ENCODE results near the gene TMEM86B. TPM values are rescaled to one million over a fixed set of nuclear protein-coding genes. Genes with fewer than 3 reads are reported as not detected.

The TMEM86B gene
- total and polyA plus RNA-seq, 8 donors = 1.0 to 27.3 (median 1.6) TPM

DNA sequence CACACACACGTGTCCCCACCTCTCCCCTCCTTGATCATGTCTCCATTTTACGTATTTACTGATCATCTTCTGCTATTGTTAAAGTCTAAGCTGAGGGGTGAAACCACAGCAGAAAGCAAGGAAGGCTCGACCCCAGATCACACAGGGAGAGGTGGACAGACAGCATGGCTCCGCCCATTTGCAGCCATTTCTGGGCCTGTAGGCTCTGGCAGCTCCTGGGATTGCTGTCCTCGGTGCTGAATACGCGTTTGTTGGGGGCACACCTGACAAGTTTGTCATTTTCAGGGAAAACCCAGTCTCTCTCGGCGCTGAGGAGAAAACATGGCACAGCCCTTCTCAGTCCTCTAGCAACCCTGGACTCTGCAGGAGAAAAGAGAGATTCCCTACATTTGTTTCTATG lies 8.0 kb downstream of the TMEM86B start:
- H3K4me1 ChIP-seq = peaks cover 0 to 9% (median 0%) of the 10 kb centered on the region in 3 donors
- ATAC-seq (no peak), FAIRE-seq (no peak), DNase-seq (no peak)
- no peak overlapping the region for H3K4me3 ChIP-seq
- intact Hi-C loops (cut with DNase I) = no loop called here
- WGBS, 2 donors = 72 to 78% methylated on average over 9 of the region's 9 CpGs
- H3K27ac ChIP-seq = no peak overlapping the region
- H3K27me3 ChIP-seq = no peaks in the 10 kb centered on the region
- TF ChIP-seq, protein P1, sequence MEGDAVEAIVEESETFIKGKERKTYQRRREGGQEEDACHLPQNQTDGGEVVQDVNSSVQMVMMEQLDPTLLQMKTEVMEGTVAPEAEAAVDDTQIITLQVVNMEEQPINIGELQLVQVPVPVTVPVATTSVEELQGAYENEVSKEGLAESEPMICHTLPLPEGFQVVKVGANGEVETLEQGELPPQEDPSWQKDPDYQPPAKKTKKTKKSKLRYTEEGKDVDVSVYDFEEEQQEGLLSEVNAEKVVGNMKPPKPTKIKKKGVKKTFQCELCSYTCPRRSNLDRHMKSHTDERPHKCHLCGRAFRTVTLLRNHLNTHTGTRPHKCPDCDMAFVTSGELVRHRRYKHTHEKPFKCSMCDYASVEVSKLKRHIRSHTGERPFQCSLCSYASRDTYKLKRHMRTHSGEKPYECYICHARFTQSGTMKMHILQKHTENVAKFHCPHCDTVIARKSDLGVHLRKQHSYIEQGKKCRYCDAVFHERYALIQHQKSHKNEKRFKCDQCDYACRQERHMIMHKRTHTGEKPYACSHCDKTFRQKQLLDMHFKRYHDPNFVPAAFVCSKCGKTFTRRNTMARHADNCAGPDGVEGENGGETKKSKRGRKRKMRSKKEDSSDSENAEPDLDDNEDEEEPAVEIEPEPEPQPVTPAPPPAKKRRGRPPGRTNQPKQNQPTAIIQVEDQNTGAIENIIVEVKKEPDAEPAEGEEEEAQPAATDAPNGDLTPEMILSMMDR (IDR thresholded peaks at IDR 0.05) = no peak
- H3K9me3 ChIP-seq = no peaks in the 10 kb centered on the region
- no peaks in the 10 kb centered on the region for H3K36me3 ChIP-seq

- 2 to 4% methylated on average over 36 of the region's 36 CpGs for WGBS, 2 donors
- no peaks in the 10 kb centered on the region for H3K27me3 ChIP-seq
- no peaks in the 10 kb centered on the region for H3K9me3 ChIP-seq
- ATAC-seq (peak; percentile 94 to 97 (median 94)), FAIRE-seq (no peak), DNase-seq (peak; percentile 77 to 91 (median 86))
- H3K36me3 ChIP-seq = no peaks in the 10 kb centered on the region
- intact Hi-C loops (cut with DNase I) = no loop called here
- H3K27ac ChIP-seq = peak overlapping the region in 2 of 4 donors; percentile 47 to 80
- H3K4me1 ChIP-seq = peaks cover 0 to 9% (median 0%) of the 10 kb centered on the region in 3 donors
- H3K4me3 ChIP-seq = peak overlapping the region; percentile 24 to 52 (median 36)
- TF ChIP-seq, protein P1 (IDR thresholded peaks at IDR 0.05) = no peak
Measured at GRCh38 chr19:55216461-55217198, 11.9 kb downstream of the TMEM86B start.

GRCh38 chr19:55213547-55213946 lies 15.0 kb downstream of the TMEM86B start:
- intact Hi-C loops (cut with DNase I) = no loop called here
- TF ChIP-seq, protein P1 (IDR thresholded peaks at IDR 0.05) = no peak
- Histone ChIP-seq H3K4me3 (no peak overlapping the region), H3K4me1 (peaks cover 15 to 25% (median 15%) of the 10 kb centered on the region in 3 donors), H3K36me3 (no peaks in the 10 kb centered on the region), H3K27ac (no peak overlapping the region), H3K9me3 (no peaks in the 10 kb centered on the region), H3K27me3 (no peaks in the 10 kb centered on the region)
- ATAC-seq (no peak), FAIRE-seq (no peak), DNase-seq (no peak)
- WGBS, 2 donors = 76 to 82% methylated on average over 7 of the region's 7 CpGs

GRCh38 chr19:55212447-55212846 lies 16.1 kb downstream of the TMEM86B start:
- no peaks in the 10 kb centered on the region for H3K36me3 ChIP-seq
- H3K9me3 ChIP-seq = no peaks in the 10 kb centered on the region
- no peaks in the 10 kb centered on the region for H3K27me3 ChIP-seq
- no peak for FAIRE-seq
- ATAC-seq = no peak
- WGBS, 2 donors = 69 to 72% methylated on average over 3 of the region's 3 CpGs
- peaks cover 15 to 23% (median 15%) of the 10 kb centered on the region in 3 donors for H3K4me1 ChIP-seq
- DNase-seq = no peak
- H3K4me3 ChIP-seq = no peak overlapping the region
- no peak overlapping the region for H3K27ac ChIP-seq
- TF ChIP-seq, protein P1 (IDR thresholded peaks at IDR 0.05) = no peak
- intact Hi-C loops (cut with DNase I) = no loop called here
